D721Med (cell line): Measurements from ENCODE around the gene LRRC74A.

ENCODE experiments used
- DNase-seq: peaks from one replicate; pipeline ENCODE4 v3.0.0; 2011; ENCODE audit warnings: low spot score; ENCODE audit not compliant: insufficient read length
- FAIRE-seq: peaks from 2 replicates; lab custom pipeline; 2011; peaks lifted over from hg19 to GRCh38; lab: Jason Lieb, UNC
- TF ChIP-seq, protein P1 (sequence below): IDR thresholded peaks from 2 replicates; pipeline ENCODE4 v1.5.1; 2012; ENCODE audit warnings: mild to moderate bottlenecking, control low read depth; ENCODE audit not compliant: insufficient read depth; ENCODE audit errors: missing control alignments

LRRC74A gene

DNA sequence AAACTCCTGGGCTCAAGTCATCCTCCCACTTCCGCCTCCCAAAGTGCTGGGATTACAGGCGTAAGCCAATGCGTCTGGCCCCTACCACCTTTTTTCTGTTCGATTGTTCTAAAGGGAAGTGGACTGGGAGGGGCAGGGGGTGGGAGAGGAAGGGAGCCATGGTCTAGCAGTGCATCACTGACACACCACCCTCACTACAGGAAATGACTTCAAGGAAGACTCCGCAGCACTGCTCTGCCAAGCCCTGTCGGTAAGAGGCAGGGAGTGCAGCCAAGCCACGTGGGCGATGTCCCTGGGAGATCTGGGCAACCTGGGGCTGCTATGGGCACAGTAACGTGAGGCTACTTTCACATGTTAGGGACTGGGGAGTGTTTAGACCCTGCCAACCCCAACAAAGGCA lies 18.0 kb downstream of the LRRC74A start:
- FAIRE-seq (no peak), DNase-seq (no peak)
- TF ChIP-seq, protein P1, sequence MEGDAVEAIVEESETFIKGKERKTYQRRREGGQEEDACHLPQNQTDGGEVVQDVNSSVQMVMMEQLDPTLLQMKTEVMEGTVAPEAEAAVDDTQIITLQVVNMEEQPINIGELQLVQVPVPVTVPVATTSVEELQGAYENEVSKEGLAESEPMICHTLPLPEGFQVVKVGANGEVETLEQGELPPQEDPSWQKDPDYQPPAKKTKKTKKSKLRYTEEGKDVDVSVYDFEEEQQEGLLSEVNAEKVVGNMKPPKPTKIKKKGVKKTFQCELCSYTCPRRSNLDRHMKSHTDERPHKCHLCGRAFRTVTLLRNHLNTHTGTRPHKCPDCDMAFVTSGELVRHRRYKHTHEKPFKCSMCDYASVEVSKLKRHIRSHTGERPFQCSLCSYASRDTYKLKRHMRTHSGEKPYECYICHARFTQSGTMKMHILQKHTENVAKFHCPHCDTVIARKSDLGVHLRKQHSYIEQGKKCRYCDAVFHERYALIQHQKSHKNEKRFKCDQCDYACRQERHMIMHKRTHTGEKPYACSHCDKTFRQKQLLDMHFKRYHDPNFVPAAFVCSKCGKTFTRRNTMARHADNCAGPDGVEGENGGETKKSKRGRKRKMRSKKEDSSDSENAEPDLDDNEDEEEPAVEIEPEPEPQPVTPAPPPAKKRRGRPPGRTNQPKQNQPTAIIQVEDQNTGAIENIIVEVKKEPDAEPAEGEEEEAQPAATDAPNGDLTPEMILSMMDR: no peak

DNA sequence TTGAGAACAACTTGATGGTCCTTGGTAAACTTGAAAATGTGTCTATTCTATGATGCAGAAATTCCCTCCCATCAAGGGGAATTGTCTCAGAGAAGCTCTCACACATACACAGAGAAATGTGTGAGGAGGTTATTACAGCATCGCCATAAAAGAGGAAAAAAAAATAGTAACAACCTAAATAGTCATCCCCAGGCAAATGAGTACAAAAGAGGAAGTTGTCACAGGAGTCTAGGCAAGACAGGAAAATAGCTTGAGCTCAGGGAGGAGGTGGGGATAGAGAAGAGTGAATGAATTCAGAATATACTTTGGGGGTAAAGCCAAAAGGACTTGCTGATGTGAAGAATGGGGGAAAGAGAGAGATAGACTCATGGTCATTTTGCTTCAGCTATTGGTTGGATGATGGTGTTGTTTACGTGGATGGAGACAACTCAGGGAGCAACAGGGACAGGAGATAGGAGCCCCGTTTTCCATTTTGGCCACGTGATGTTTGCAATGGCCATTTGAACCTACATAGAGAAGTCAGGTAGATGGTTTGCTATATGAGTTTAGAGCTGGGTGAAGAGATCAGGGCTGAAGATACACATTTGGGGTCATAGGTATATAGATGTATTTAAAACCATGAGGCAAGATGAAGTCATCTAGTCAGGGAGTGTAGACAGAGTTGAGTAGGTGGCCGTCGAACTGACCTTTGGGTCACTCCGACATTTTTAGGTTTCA lies 20.3 kb downstream of the LRRC74A start:
- DNase-seq (no peak), FAIRE-seq (no peak)
- TF ChIP-seq, protein P1: no peak

DNA sequence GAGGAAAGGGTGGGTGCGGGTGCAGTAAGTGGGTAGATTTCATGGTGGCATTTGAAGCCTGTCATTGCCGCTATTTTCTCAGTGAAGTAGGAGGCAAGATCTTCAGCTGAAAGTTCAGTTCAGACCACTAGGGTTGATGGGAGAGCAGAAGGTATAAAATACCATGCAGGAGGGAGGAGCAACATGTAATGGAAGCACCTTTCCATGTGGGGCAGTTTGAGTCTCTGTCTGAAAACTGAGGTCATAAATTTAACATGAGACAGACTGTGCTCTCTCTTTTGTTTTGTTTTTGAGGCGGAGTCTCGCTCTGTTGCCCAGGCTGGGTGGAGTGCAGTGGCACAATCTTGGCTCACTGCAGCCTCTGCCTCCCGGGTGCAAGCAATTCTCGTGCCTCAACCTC lies 22.7 kb downstream of the LRRC74A start:
- DNase-seq (no peak), FAIRE-seq (no peak)
- TF ChIP-seq, protein P1: no peak

DNA sequence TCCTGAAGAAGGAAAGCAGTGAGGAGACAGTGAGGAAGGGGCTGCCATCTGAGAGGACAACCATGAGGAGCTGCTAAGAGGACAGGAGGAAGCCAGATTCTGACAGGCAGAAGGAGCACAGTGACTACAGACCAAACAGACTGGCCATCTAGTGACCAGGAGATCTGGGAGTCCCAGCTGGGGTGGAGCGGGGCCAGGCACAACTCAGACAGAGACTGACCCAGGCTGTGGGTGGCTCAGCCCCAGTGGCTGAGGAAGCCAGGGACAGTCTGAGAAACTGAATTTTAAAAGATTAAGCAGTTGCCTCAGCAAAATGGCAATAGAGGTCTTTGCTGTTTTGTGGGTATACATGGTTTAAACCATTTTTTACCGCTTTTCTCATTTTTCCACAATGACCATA lies 28.9 kb downstream of the LRRC74A start:
- FAIRE-seq (no peak), DNase-seq (no peak)
- TF ChIP-seq, protein P1: no peak

DNA sequence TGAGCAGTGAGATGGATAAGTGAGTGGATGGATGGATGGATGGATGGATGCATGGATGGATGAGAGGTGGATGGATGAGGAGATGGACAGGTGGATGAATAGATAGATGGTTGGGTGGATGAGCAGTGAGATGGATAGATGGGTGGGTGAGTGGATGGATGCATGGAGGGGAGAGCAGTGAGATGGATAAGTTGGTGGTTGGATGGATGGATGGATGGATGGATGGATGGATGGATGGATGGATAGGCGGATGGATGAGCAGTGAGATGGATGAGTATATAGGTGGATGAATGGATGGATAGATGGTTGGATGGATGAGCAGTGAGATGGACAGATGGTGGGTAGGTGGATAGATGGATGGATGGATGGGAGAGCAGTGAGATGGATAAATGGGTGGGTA lies 30.6 kb downstream of the LRRC74A start:
- DNase-seq (no peak), FAIRE-seq (no peak)
- TF ChIP-seq, protein P1: no peak

DNA sequence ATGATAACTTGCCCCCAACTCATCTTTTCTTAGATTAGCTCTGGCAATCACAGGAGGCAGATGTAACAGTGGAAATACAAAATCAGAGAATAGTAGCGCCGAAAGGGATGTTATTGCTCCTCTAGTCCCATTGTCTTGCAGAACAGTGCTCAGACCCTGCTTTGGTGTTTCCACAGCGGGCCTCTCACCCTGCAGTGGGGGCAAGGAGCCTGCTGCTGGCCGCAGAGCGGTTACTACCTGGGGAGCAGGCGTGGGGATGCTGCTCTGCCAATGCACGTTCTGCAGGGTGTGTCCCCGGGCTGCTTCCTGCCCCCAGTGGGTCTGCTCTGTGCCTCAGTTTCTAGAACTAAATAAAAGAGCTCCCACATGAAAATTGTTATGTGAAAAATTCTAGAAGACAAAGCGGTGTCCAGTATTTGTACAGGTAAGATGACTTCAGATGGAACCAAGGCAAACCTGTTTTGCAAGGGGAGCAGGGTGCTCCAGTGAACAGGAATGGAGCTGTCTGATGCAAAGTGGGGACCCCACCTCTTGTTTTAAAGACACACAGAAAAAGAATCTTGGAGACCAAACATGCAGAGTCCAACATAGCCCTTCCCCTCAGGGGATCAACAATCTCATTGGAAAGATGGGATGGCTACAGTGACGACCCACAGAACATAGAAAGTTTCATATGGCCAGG lies 35.5 kb downstream of the LRRC74A start:
- TF ChIP-seq, protein P1: no peak
- no peak for DNase-seq
- FAIRE-seq: no peak
